SK-N-SH (cell line): Measurements from ENCODE around the gene HSPA4L. TPM values are rescaled to one million over a fixed set of nuclear protein-coding genes. Genes with fewer than 3 reads are reported as not detected.

Experiments used
- CTCF ChIA-PET: fragments of 300-600, 350-600 bp; formaldehyde crosslinking; extraction: SDS; loops from one replicate; lab custom pipeline; 2021; lab: Yijun Ruan, JAX
- POLR2A ChIA-PET: fragments of 350-600 bp; sonication (Branson Sonifier 250); formaldehyde crosslinking; extraction: SDS; loops from one replicate; lab custom pipeline; 2020; ENCODE audit warnings: antibody characterized with exemption, inconsistent platforms; lab: Yijun Ruan, JAX
- DNase-seq: peaks from one replicate; pipeline ENCODE4 v3.0.0; 2012
- H2AFZ ChIP-seq: fragments of 200-600 bp; sonication (generic); 2 replicates; pipeline ENCODE4 v1.8.1; 2016; ENCODE audit warnings: antibody characterized with exemption, mild to moderate bottlenecking, low read depth
- H3F3A ChIP-seq: fragments of 200-600 bp; sonication (generic); replicated peaks from 2 replicates; pipeline ENCODE3; 2016; ENCODE audit warnings: antibody characterized with exemption, mild to moderate bottlenecking; ENCODE audit not compliant: insufficient read depth
- H3K27ac ChIP-seq, 2 experiments: fragments of 200-500 bp in 1 of 2; fragments of 200-600 bp in 1 of 2; sonication (Bioruptor generic) in 1 of 2; sonication (generic), shearing (Covaris generic) in 1 of 2; 2 replicates each; pipeline versions ENCODE4 v1.5.1 to v1.6.1; 2014 to 2016; ENCODE audit warnings: low read depth in 2 of 2, inconsistent platforms in 1 of 2, low read length in 1 of 2, mild to moderate bottlenecking in 1 of 2, mixed read lengths in 1 of 2
- H3K27me3 ChIP-seq: fragments of 200-600 bp; sonication (generic), shearing (Covaris generic); 2 replicates; pipeline ENCODE4 v1.6.1; 2016; ENCODE audit warnings: mixed run types; ENCODE audit not compliant: insufficient read depth
- H3K36me3 ChIP-seq, 2 experiments: fragments of 200-500 bp in 1 of 2; fragments of 200-600 bp in 1 of 2; sonication (Bioruptor generic) in 1 of 2; sonication (generic) in 1 of 2; replicated peaks in 1 of 2; 2 replicates each; pipeline versions ENCODE3 to v1.5.1; 2014 to 2016; ENCODE audit warnings: low read length in 1 of 2, mild to moderate bottlenecking in 1 of 2; ENCODE audit not compliant: insufficient read depth in 2 of 2, control insufficient read depth in 1 of 2
- H3K4me1 ChIP-seq, 2 experiments: fragments of 200-500 bp in 1 of 2; fragments of 200-600 bp in 1 of 2; sonication (Bioruptor generic) in 1 of 2; sonication (generic), shearing (Covaris generic) in 1 of 2; 2 replicates each; pipeline versions ENCODE4 v1.5.1 to v1.6.1; 2014 to 2016; ENCODE audit warnings: low read depth in 1 of 2, low read length in 1 of 2, mixed run types in 1 of 2; ENCODE audit not compliant: insufficient read depth in 2 of 2, control insufficient read depth in 1 of 2
- H3K4me2 ChIP-seq: fragments of 200-600 bp; sonication (generic), shearing (Covaris generic); 2 replicates; pipeline ENCODE4 v1.6.1; 2017; ENCODE audit warnings: mixed run types
- H3K4me3 ChIP-seq, 2 experiments: fragments of 200-500 bp in 1 of 2; fragments of 200-600 bp in 1 of 2; sonication (Bioruptor generic) in 1 of 2; sonication (generic), shearing (Covaris generic) in 1 of 2; 2 replicates each; pipeline versions ENCODE4 v1.5.1 to v1.8.1; 2014 to 2016; ENCODE audit warnings: low read depth in 2 of 2, inconsistent platforms in 1 of 2, low read length in 1 of 2, mild to moderate bottlenecking in 1 of 2, mixed read lengths in 1 of 2, moderate library complexity in 1 of 2
- H3K79me2 ChIP-seq: fragments of 200-600 bp; sonication (generic); 2 replicates; pipeline ENCODE4 v1.8.1; 2017; ENCODE audit warnings: mild to moderate bottlenecking; ENCODE audit not compliant: insufficient read depth
- H3K9ac ChIP-seq: fragments of 200-600 bp; sonication (generic); 2 replicates; pipeline ENCODE4 v1.6.1; 2017; ENCODE audit warnings: mixed run types
- H3K9me2 ChIP-seq: fragments of 200-600 bp; sonication (generic); 2 replicates; pipeline ENCODE4 v1.6.1; 2017; ENCODE audit warnings: mixed run types
- H3K9me3 ChIP-seq: fragments of 200-600 bp; sonication (generic); 2 replicates; pipeline ENCODE4 v1.6.1; 2017; ENCODE audit warnings: mixed run types, mild to moderate bottlenecking, moderate library complexity
- H4K20me1 ChIP-seq: fragments of 200-600 bp; sonication (generic); 2 replicates; pipeline ENCODE4 v1.6.1; 2017; ENCODE audit warnings: mild to moderate bottlenecking, mixed run types; ENCODE audit not compliant: insufficient read depth
- EP300 ChIP-seq, 2 experiments: IDR thresholded peaks; 2 replicates each; pipeline versions ENCODE4 v1.4.0 to v1.6.1; 2012; ENCODE audit warnings: borderline replicate concordance in 1 of 2, low read depth in 1 of 2, low read length in 1 of 2
- EZH2phosphoT487 ChIP-seq: fragments of 200-600 bp; sonication (generic); IDR thresholded peaks from 2 replicates; pipeline ENCODE4 v1.6.1; 2017; ENCODE audit warnings: low read depth, mixed run types, mild to moderate bottlenecking, antibody characterized with exemption, moderate library complexity, borderline replicate concordance
- FOSL2 ChIP-seq: IDR thresholded peaks from 2 replicates; pipeline ENCODE4 v1.4.0; 2012; ENCODE audit warnings: low read depth, mild to moderate bottlenecking, moderate library complexity, borderline replicate concordance
- FOXM1 ChIP-seq: IDR thresholded peaks from 2 replicates; pipeline ENCODE4 v1.4.0; 2012; ENCODE audit warnings: low read depth, mild to moderate bottlenecking
- GABPA ChIP-seq: IDR thresholded peaks from 2 replicates; pipeline ENCODE4 v1.4.0; 2012; ENCODE audit warnings: low read depth, mild to moderate bottlenecking
- GATA2 ChIP-seq: sonication (generic); formaldehyde crosslinking; IDR thresholded peaks from 2 replicates; pipeline ENCODE4 v1.5.0; 2020; ENCODE audit warnings: mild to moderate bottlenecking, missing genetic modification reagents
- IRF3 ChIP-seq: fragments of 150-350 bp; IDR thresholded peaks from 2 replicates; pipeline ENCODE4 v1.6.1; 2016; ENCODE audit warnings: mild to moderate bottlenecking, low read depth, low read length
- JUND ChIP-seq: IDR thresholded peaks from 2 replicates; pipeline ENCODE4 v1.4.0; 2012
- MAX ChIP-seq: IDR thresholded peaks from 2 replicates; pipeline ENCODE4 v1.4.0; 2012; ENCODE audit warnings: low read depth
- MXI1 ChIP-seq: IDR thresholded peaks from 2 replicates; pipeline ENCODE4 v1.6.1; 2012; ENCODE audit warnings: mild to moderate bottlenecking, low read depth, low read length, improper control_type of control experiment
- NFIC ChIP-seq: IDR thresholded peaks from 2 replicates; pipeline ENCODE4 v1.4.0; 2012; ENCODE audit warnings: borderline replicate concordance
- NRF1 ChIP-seq: IDR thresholded peaks from 2 replicates; pipeline ENCODE4 v1.6.1; 2012; ENCODE audit warnings: low read depth, mild to moderate bottlenecking, low read length
- POLR2AphosphoS5 ChIP-seq: IDR thresholded peaks from 2 replicates; pipeline ENCODE4 v1.6.1; 2012; ENCODE audit warnings: low read depth, low read length
- RCOR1 ChIP-seq: fragments of 150-350 bp; IDR thresholded peaks from 2 replicates; pipeline ENCODE4 v1.6.1; 2017; ENCODE audit warnings: antibody characterized with exemption, low read length
- RXRA ChIP-seq: IDR thresholded peaks from 2 replicates; pipeline ENCODE4 v1.4.0; 2012; ENCODE audit warnings: low read depth, mild to moderate bottlenecking, borderline replicate concordance
- SMC3 ChIP-seq: IDR thresholded peaks from 2 replicates; pipeline ENCODE4 v1.6.1; 2012; ENCODE audit warnings: low read depth, low read length, improper control_type of control experiment
- TCF12 ChIP-seq: IDR thresholded peaks from 2 replicates; pipeline ENCODE4 v1.4.0; 2012
- TEAD4 ChIP-seq: IDR thresholded peaks from 2 replicates; pipeline ENCODE4 v1.4.0; 2012; ENCODE audit warnings: mild to moderate bottlenecking, borderline replicate concordance; ENCODE audit not compliant: insufficient read depth
- USF1 ChIP-seq: IDR thresholded peaks from 2 replicates; pipeline ENCODE4 v1.4.0; 2012; ENCODE audit warnings: low read depth, borderline replicate concordance
- WGBS: methylation state at CpG from one replicate; pipeline ENCODE4 v1.1.6; 2017; ENCODE audit warnings: low lambda C conversion rate; 5-methylcytosine and 5-hydroxymethylcytosine counted together
- polyA plus RNA-seq, 3 experiments: library from polyadenylated mRNA; depleted of rRNA; stranded (reverse); fragments of >200 nt; gene quantifications; 2 replicates each; pipeline ENCODE4 v1.2.3, GENCODE V29; 2012

Gene HSPA4L
- polyA plus RNA-seq, 1 of the 3 experiments (the other 2 are of a cell fraction), result 1.6 TPM

GRCh38 chr4:127782025-127782274 is 172 bp upstream of the HSPA4L start:
- Histone ChIP-seq H3K27me3 (no peaks in the 10 kb centered on the region), H3K4me1 (peaks cover 0 to 12% of the 10 kb centered on the region in 2 experiments; a peak in 2 of 4 replicates), H3K27ac (peak overlapping the region; percentile 14 to 84; a peak in 2 of 4 replicates), H3K9me3 (no peaks in the 10 kb centered on the region), H4K20me1 (no peaks in the 10 kb centered on the region), H3K9ac (peak overlapping the region; percentile 62), H3K4me2 (peak overlapping the region; percentile 79), H3K4me3 (peak overlapping the region; percentile 75 to 83), H3K79me2 (no peaks in the 10 kb centered on the region), H2AFZ (peak overlapping the region; percentile 94), H3F3A (no peaks in the 10 kb centered on the region), H3K9me2 (no peaks in the 10 kb centered on the region), H3K36me3 (no peaks in the 10 kb centered on the region)
- WGBS, result 4% methylated on average over 29 of the region's 30 CpGs
- CTCF ChIA-PET, result interaction anchor here (0.6 to 2.3 kb wide), 3 partner anchors 8 to 183 kb away, joined by 3 to 7 read pairs (median 3); partner anchors contain the start of genes ABHD18 and MFSD8
- POLR2A ChIA-PET, result interaction anchor here (1.5 to 2.1 kb wide), 2 partner anchors 99 to 183 kb away, joined by 6 to 7 read pairs; partner anchors contain the start of genes ABHD18, MFSD8 and PLK4
- TF ChIP-seq TEAD4 (no peak), RCOR1 (no peak), USF1 (peak; percentile 10; the same call in 1 of the 2 replicates), EP300 (IDR thresholded peaks at IDR 0.05; ENCODE audit: borderline replicate concordance in 1 of 2, low read depth in 1 of 2, low read length in 1 of 2) (peak in 1 of 2 experiments; percentile 77; a peak in 2 of 4 replicates), FOXM1 (no peak), JUND (no peak), MAX (no peak; the same call in 1 of the 2 replicates), FOSL2 (no peak), IRF3 (no peak), NFIC (no peak), RXRA (no peak)
- peak; percentile 97 for DNase-seq

- H3K79me2 ChIP-seq, result no peaks in the 10 kb centered on the region
These were observed 1.1 kb downstream of the HSPA4L start for GRCh38 chr4:127783026-127783769.

More at GRCh38 chr4:127783026-127783769, 1.1 kb downstream of the HSPA4L start:
- H3K4me1 ChIP-seq, result peaks cover 0 to 12% of the 10 kb centered on the region in 2 experiments; a peak in 2 of 4 replicates
- peak; percentile 46 for DNase-seq
- H3K27ac ChIP-seq, result peak overlapping the region in 1 of 2 experiments; percentile 84; a peak in 1 of 4 replicates
- ChIA-PET CTCF (interaction anchor here (0.6 to 2.3 kb wide), 6 partner anchors 51 to 447 kb away, joined by 3 to 7 read pairs (median 3); partner anchors contain the start of genes ABHD18 and MFSD8), POLR2A (interaction anchor here (0.7 to 2.1 kb wide), 3 partner anchors 34 to 182 kb away, joined by 4 to 6 read pairs (median 5); partner anchors contain the start of genes ABHD18, MFSD8 and PLK4)
- WGBS, result 18% methylated on average over 23 of the region's 25 CpGs
- H4K20me1 ChIP-seq, result no peaks in the 10 kb centered on the region
- peak overlapping the region; percentile 75 to 83 for H3K4me3 ChIP-seq
- peak overlapping the region; percentile 92 for H2AFZ ChIP-seq
- peak overlapping the region; percentile 62 for H3K9ac ChIP-seq
- H3K36me3 ChIP-seq, result no peaks in the 10 kb centered on the region
- H3K9me3 ChIP-seq, result no peaks in the 10 kb centered on the region
- no peaks in the 10 kb centered on the region for H3K27me3 ChIP-seq
- no peaks in the 10 kb centered on the region for H3F3A ChIP-seq
- no peak for TF ChIP-seq MAX
- no peak for TF ChIP-seq NRF1
- TF ChIP-seq GATA2, result no peak
- no peak for TF ChIP-seq GABPA
- no peak for TF ChIP-seq POLR2AphosphoS5
- no peak for TF ChIP-seq USF1
- no peak for TF ChIP-seq NFIC
- no peak for TF ChIP-seq MXI1
- no peak for TF ChIP-seq TCF12
- no peak for TF ChIP-seq RXRA
- no peak for TF ChIP-seq EZH2phosphoT487
- no peak for TF ChIP-seq RCOR1
- TF ChIP-seq SMC3, result no peak
- TF ChIP-seq IRF3, result no peak
- TF ChIP-seq TEAD4, result no peak
- H3K9me2 ChIP-seq, result no peaks in the 10 kb centered on the region
- H3K4me2 ChIP-seq, result peak overlapping the region; percentile 79
